ENCODE data around the gene SPDYE5.
"Not testable (repeated sequence)": the region's sequence is repeated elsewhere in the genome, so short reads cannot be mapped to it uniquely, and the experiment has no call there.

SPDYE5 gene

GRCh38 chr7:75470166-75470565 lies 22.0 kb upstream of the SPDYE5 start:
- POLR2A ChIA-PET, CTCF ChIA-PET: not testable (repeated sequence)
- peaks cover 3 to 16% (median 8%) of the 10 kb centered on the region in 4 experiments for H3K36me3 ChIP-seq (ENCODE audit: control insufficient read depth in 4 of 4, insufficient read depth in 4 of 4, low read length in 3 of 4)

GRCh38 chr7:75477457-75477856 lies 14.7 kb upstream of the SPDYE5 start:
- DNase-seq; CTCF ChIA-PET; H3K4me1 ChIP-seq (ENCODE audit: control extremely low read depth in 1 of 4, control insufficient read depth in 4 of 4, insufficient read depth in 4 of 4, low read length in 3 of 4); H3K27me3 ChIP-seq (replicated peaks in 2 of 5; ENCODE audit: control insufficient read depth in 4 of 5, insufficient read depth in 5 of 5, low read length in 4 of 5); H3K27ac ChIP-seq (ENCODE audit: insufficient read depth in 1 of 2, low read depth in 1 of 2, low read length in 2 of 2, poor library complexity in 1 of 2, severe bottlenecking in 2 of 2); H3K9me3 ChIP-seq (ENCODE audit: control extremely low read depth in 1 of 5, control insufficient read depth in 4 of 5, insufficient read depth in 2 of 5, low read depth in 1 of 5, low read length in 4 of 5); H3K4me3 ChIP-seq (ENCODE audit: control insufficient read depth in 1 of 7, extremely low read depth in 1 of 7, insufficient read depth in 4 of 7, low read depth in 2 of 7, low read length in 6 of 7); POLR2A ChIA-PET; H3K36me3 ChIP-seq (ENCODE audit: control insufficient read depth in 4 of 4, insufficient read depth in 4 of 4, low read length in 3 of 4): not testable (repeated sequence)

More at GRCh38 chr7:75470166-75470565, 22.0 kb upstream of the SPDYE5 start:
- not testable (repeated sequence) for DNase-seq; H3K27ac ChIP-seq (ENCODE audit: insufficient read depth in 1 of 2, low read depth in 1 of 2, low read length in 2 of 2, poor library complexity in 1 of 2, severe bottlenecking in 2 of 2); H3K4me1 ChIP-seq (ENCODE audit: control extremely low read depth in 1 of 4, control insufficient read depth in 4 of 4, insufficient read depth in 4 of 4, low read length in 3 of 4); H3K27me3 ChIP-seq (replicated peaks in 2 of 5; ENCODE audit: control insufficient read depth in 4 of 5, insufficient read depth in 5 of 5, low read length in 4 of 5); H3K4me3 ChIP-seq (ENCODE audit: control insufficient read depth in 1 of 7, extremely low read depth in 1 of 7, insufficient read depth in 4 of 7, low read depth in 2 of 7, low read length in 6 of 7); H3K9me3 ChIP-seq (ENCODE audit: control extremely low read depth in 1 of 5, control insufficient read depth in 4 of 5, insufficient read depth in 2 of 5, low read depth in 1 of 5, low read length in 4 of 5)
- no CpG with 5 or more reads among the region's 4 CpGs for WGBS (ENCODE audit: insufficient coverage)

GRCh38 chr7:75480313-75480712 lies 11.8 kb upstream of the SPDYE5 start:
- DNase-seq; H3K9me3 ChIP-seq (ENCODE audit: control extremely low read depth in 1 of 5, control insufficient read depth in 4 of 5, insufficient read depth in 2 of 5, low read depth in 1 of 5, low read length in 4 of 5); H3K27ac ChIP-seq (ENCODE audit: insufficient read depth in 1 of 2, low read depth in 1 of 2, low read length in 2 of 2, poor library complexity in 1 of 2, severe bottlenecking in 2 of 2); POLR2A ChIA-PET; CTCF ChIA-PET; H3K4me3 ChIP-seq (ENCODE audit: control insufficient read depth in 1 of 7, extremely low read depth in 1 of 7, insufficient read depth in 4 of 7, low read depth in 2 of 7, low read length in 6 of 7); H3K27me3 ChIP-seq (replicated peaks in 2 of 5; ENCODE audit: control insufficient read depth in 4 of 5, insufficient read depth in 5 of 5, low read length in 4 of 5); H3K4me1 ChIP-seq (ENCODE audit: control extremely low read depth in 1 of 4, control insufficient read depth in 4 of 4, insufficient read depth in 4 of 4, low read length in 3 of 4); H3K36me3 ChIP-seq (ENCODE audit: control insufficient read depth in 4 of 4, insufficient read depth in 4 of 4, low read length in 3 of 4): not testable (repeated sequence)

DNA sequence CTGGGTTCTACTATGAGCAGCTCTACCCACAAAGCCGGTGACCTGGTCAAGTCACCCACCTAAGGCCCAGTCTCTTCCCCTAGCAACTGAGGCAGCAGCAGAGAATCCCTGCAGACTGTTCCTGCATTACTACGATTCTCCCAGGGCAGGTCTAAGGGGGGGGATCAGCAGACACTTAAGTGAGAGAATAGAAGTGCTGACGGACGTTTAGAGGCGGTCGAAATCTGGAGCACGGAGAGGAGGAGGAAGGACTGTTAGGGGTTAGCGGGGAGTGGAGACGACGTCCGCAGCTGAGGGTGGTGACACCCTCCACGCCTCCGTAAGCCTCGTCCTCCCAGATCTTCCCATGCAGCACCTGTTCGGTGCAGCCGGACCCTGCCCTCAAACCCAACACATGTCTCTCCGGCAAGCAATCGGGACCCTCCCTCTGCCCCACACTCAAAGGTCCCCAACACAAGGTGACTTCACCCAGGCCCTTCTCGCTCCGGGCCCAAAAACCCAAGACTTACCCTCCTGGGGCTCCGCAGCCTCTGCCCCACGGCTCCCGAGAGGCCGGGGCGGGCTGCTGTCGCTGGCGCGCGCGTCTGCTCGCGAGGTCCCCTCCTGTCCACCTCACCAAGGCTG lies 6.7 kb upstream of the SPDYE5 start:
- POLR2A ChIA-PET; H3K9me3 ChIP-seq (ENCODE audit: control extremely low read depth in 1 of 5, control insufficient read depth in 4 of 5, insufficient read depth in 2 of 5, low read depth in 1 of 5, low read length in 4 of 5); H3K27me3 ChIP-seq (replicated peaks in 2 of 5; ENCODE audit: control insufficient read depth in 4 of 5, insufficient read depth in 5 of 5, low read length in 4 of 5); H3K36me3 ChIP-seq (ENCODE audit: control insufficient read depth in 4 of 4, insufficient read depth in 4 of 4, low read length in 3 of 4); H3K4me1 ChIP-seq (ENCODE audit: control extremely low read depth in 1 of 4, control insufficient read depth in 4 of 4, insufficient read depth in 4 of 4, low read length in 3 of 4): not testable (repeated sequence)
- peak overlapping the region in 1 of 2 experiments; percentile 74 for H3K27ac ChIP-seq (ENCODE audit: insufficient read depth in 1 of 2, low read depth in 1 of 2, low read length in 2 of 2, poor library complexity in 1 of 2, severe bottlenecking in 2 of 2)
- CTCF ChIA-PET, result interaction anchor here (0.9 to 1.1 kb wide), 2 partner anchors 69 to 176 kb away, joined by 3 to 4 read pairs; no protein-coding TSS in a partner anchor
- H3K4me3 ChIP-seq (ENCODE audit: control insufficient read depth in 1 of 7, extremely low read depth in 1 of 7, insufficient read depth in 4 of 7, low read depth in 2 of 7, low read length in 6 of 7), result peak overlapping the region; percentile 50 to 81 (median 77)
- 9% methylated on average over 6 of the region's 32 CpGs for WGBS (ENCODE audit: insufficient coverage)
- peak in 1 of 3 donors; percentile 3 for DNase-seq

DNA sequence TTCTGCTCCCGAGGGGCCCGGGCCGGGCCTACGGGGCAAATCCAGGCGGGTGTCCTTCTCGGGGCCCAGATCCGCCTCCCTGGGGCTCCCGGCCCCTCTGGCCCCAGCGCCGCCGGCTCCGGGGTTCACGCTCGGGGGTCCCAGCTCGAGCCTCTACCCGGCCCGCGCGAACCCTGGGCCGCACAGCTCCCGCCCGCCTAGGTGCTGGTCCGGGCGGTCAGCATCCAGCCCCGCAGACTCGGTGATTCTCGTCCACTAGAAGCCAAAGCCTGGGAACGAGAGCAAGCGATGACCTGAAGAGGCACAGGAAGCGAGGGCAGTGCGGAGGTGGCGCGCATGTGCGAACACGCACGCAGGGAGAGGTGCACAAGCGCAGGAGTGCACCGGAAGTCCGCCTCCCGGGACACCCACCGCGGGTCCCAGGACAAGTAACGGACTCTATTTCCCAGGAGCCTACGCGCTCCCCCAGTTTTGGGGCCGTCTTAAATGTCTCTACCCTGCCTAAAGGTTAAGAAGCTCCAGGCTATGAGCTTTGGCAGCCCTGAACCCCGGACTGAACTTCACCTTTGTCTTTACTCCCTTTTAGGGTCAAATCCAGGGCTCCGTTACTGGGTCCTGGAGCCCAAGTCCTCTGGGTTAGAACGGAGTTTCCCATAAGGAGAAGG lies 6.0 kb upstream of the SPDYE5 start, which contains the start of gene POM121C:
POM121C (minus strand) TSS at position 321 of the 665 bp plus-strand sequence. CDS start 44,803 bp downstream, outside the sequence.
- peak within 1 kb of the TSS in 1 of 2 experiments; percentile 74 for H3K27ac ChIP-seq (ENCODE audit: insufficient read depth in 1 of 2, low read depth in 1 of 2, low read length in 2 of 2, poor library complexity in 1 of 2, severe bottlenecking in 2 of 2)
- H3K4me1 ChIP-seq (ENCODE audit: control extremely low read depth in 1 of 4, control insufficient read depth in 4 of 4, insufficient read depth in 4 of 4, low read length in 3 of 4); H3K36me3 ChIP-seq (ENCODE audit: control insufficient read depth in 4 of 4, insufficient read depth in 4 of 4, low read length in 3 of 4); H3K9me3 ChIP-seq (ENCODE audit: control extremely low read depth in 1 of 5, control insufficient read depth in 4 of 5, insufficient read depth in 2 of 5, low read depth in 1 of 5, low read length in 4 of 5); H3K27me3 ChIP-seq (replicated peaks in 2 of 5; ENCODE audit: control insufficient read depth in 4 of 5, insufficient read depth in 5 of 5, low read length in 4 of 5): not testable (repeated sequence)
- WGBS (ENCODE audit: insufficient coverage), result 0% methylated on average over 46 of the region's 49 CpGs
- ChIA-PET CTCF (interaction anchor here (0.9 to 1.1 kb wide), 2 partner anchors 69 to 176 kb away, joined by 3 to 4 read pairs; no protein-coding TSS in a partner anchor), POLR2A (interaction anchor here (1.1 kb wide), 1 partner anchor 42 kb away, joined by 3 read pairs; no protein-coding TSS in a partner anchor)
- peak within 1 kb of the TSS; percentile 50 to 81 (median 77) for H3K4me3 ChIP-seq (ENCODE audit: control insufficient read depth in 1 of 7, extremely low read depth in 1 of 7, insufficient read depth in 4 of 7, low read depth in 2 of 7, low read length in 6 of 7)
- DNase-seq, result peak; percentile 67 to 81 (median 76)

- H3K9me3 ChIP-seq (ENCODE audit: control extremely low read depth in 1 of 5, control insufficient read depth in 4 of 5, insufficient read depth in 2 of 5, low read depth in 1 of 5, low read length in 4 of 5); CTCF ChIA-PET; DNase-seq; H3K36me3 ChIP-seq (ENCODE audit: control insufficient read depth in 4 of 4, insufficient read depth in 4 of 4, low read length in 3 of 4); H3K27ac ChIP-seq (ENCODE audit: insufficient read depth in 1 of 2, low read depth in 1 of 2, low read length in 2 of 2, poor library complexity in 1 of 2, severe bottlenecking in 2 of 2); POLR2A ChIA-PET; H3K27me3 ChIP-seq (replicated peaks in 2 of 5; ENCODE audit: control insufficient read depth in 4 of 5, insufficient read depth in 5 of 5, low read length in 4 of 5); H3K4me1 ChIP-seq (ENCODE audit: control extremely low read depth in 1 of 4, control insufficient read depth in 4 of 4, insufficient read depth in 4 of 4, low read length in 3 of 4); H3K4me3 ChIP-seq (ENCODE audit: control insufficient read depth in 1 of 7, extremely low read depth in 1 of 7, insufficient read depth in 4 of 7, low read depth in 2 of 7, low read length in 6 of 7): not testable (repeated sequence)
- no CpG with 5 or more reads among the region's 4 CpGs for WGBS (ENCODE audit: insufficient coverage)
Observed at GRCh38 chr7:75509033-75509432, 16.9 kb downstream of the SPDYE5 start.

DNA sequence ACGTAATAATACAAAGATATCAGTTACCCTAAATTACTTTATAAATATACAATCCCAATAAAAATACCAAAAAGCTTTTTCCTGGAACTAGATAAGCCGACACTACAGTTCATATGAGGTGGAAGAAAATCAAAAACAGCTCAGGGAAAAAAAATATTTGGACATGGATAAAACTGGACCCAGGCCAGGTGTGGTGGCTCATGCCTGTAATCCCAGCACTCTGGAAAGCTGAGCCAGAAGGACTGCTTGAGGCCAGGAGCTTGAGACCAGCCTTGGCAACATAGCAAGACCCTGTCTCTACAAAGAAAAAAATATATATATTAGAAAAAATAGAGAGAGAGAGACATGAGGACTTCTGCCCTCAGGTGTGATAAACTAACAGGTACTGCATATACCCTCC lies 26.7 kb downstream of the SPDYE5 start:
- DNase-seq; H3K27me3 ChIP-seq (replicated peaks in 2 of 5; ENCODE audit: control insufficient read depth in 4 of 5, insufficient read depth in 5 of 5, low read length in 4 of 5); H3K27ac ChIP-seq (ENCODE audit: insufficient read depth in 1 of 2, low read depth in 1 of 2, low read length in 2 of 2, poor library complexity in 1 of 2, severe bottlenecking in 2 of 2); H3K4me3 ChIP-seq (ENCODE audit: control insufficient read depth in 1 of 7, extremely low read depth in 1 of 7, insufficient read depth in 4 of 7, low read depth in 2 of 7, low read length in 6 of 7); POLR2A ChIA-PET; H3K9me3 ChIP-seq (ENCODE audit: control extremely low read depth in 1 of 5, control insufficient read depth in 4 of 5, insufficient read depth in 2 of 5, low read depth in 1 of 5, low read length in 4 of 5); CTCF ChIA-PET; H3K4me1 ChIP-seq (ENCODE audit: control extremely low read depth in 1 of 4, control insufficient read depth in 4 of 4, insufficient read depth in 4 of 4, low read length in 3 of 4): not testable (repeated sequence)
- no CpG with 5 or more reads among the region's 2 CpGs for WGBS (ENCODE audit: insufficient coverage)
- peaks cover 3 to 37% (median 15%) of the 10 kb centered on the region in 4 experiments for H3K36me3 ChIP-seq (ENCODE audit: control insufficient read depth in 4 of 4, insufficient read depth in 4 of 4, low read length in 3 of 4)
